ENCODE data around the gene CCDC182. TPM values are rescaled to one million over a fixed set of nuclear protein-coding genes. Genes with fewer than 3 reads are reported as not detected.

The CCDC182 gene
- total and polyA plus RNA-seq, 12 donors, result not detected

DNA sequence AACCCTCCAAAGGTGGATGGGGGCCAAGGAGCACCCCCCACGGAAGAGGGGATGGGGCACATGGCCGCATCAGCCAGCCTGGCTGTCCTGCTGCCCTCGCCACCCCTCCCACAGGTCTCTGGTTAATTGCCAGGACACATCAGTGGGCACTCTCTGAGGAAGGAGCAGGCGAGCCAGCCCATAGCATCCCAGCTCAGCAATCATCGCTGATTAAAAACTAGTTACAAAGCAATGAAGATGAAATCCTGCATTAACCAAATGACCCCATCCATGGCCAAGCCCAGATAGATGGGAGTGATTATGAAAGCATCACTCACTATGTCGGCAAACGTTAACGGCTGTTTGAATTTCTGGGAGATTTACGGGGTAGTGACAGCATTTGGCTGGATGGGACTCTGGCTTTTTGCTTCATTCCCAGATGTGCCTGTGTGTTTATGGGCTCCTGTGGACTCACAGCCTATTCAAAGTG is 45.3 kb downstream of the CCDC182 start:
- TF ChIP-seq, protein P1, sequence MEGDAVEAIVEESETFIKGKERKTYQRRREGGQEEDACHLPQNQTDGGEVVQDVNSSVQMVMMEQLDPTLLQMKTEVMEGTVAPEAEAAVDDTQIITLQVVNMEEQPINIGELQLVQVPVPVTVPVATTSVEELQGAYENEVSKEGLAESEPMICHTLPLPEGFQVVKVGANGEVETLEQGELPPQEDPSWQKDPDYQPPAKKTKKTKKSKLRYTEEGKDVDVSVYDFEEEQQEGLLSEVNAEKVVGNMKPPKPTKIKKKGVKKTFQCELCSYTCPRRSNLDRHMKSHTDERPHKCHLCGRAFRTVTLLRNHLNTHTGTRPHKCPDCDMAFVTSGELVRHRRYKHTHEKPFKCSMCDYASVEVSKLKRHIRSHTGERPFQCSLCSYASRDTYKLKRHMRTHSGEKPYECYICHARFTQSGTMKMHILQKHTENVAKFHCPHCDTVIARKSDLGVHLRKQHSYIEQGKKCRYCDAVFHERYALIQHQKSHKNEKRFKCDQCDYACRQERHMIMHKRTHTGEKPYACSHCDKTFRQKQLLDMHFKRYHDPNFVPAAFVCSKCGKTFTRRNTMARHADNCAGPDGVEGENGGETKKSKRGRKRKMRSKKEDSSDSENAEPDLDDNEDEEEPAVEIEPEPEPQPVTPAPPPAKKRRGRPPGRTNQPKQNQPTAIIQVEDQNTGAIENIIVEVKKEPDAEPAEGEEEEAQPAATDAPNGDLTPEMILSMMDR (IDR thresholded peaks at IDR 0.05), result no peak
- TF ChIP-seq POLR2A (IDR thresholded peaks at IDR 0.05), result no peak
- Histone ChIP-seq H3K27me3 (no peaks in the 10 kb centered on the region), H3K36me3 (replicated peaks in 1 of 2) (no peaks in the 10 kb centered on the region), H3K9me3 (replicated peaks in 1 of 3) (no peaks in the 10 kb centered on the region), H3K4me1 (replicated peaks in 1 of 2) (peaks cover 0 to 3% of the 10 kb centered on the region in 2 donors), H3K27ac (no peak overlapping the region), H3K4me3 (no peak overlapping the region)
- WGBS, 4 donors, result 61 to 77% (median 70%) methylated on average over 6 to 9 of the region's 9 CpGs
- no peak for DNase-seq
- intact Hi-C loops (cut with DNase I), result loop anchor here in 1 of 2 donors (10.0 kb wide), 1 partner anchor 105 kb away; no protein-coding TSS in a partner anchor

DNA sequence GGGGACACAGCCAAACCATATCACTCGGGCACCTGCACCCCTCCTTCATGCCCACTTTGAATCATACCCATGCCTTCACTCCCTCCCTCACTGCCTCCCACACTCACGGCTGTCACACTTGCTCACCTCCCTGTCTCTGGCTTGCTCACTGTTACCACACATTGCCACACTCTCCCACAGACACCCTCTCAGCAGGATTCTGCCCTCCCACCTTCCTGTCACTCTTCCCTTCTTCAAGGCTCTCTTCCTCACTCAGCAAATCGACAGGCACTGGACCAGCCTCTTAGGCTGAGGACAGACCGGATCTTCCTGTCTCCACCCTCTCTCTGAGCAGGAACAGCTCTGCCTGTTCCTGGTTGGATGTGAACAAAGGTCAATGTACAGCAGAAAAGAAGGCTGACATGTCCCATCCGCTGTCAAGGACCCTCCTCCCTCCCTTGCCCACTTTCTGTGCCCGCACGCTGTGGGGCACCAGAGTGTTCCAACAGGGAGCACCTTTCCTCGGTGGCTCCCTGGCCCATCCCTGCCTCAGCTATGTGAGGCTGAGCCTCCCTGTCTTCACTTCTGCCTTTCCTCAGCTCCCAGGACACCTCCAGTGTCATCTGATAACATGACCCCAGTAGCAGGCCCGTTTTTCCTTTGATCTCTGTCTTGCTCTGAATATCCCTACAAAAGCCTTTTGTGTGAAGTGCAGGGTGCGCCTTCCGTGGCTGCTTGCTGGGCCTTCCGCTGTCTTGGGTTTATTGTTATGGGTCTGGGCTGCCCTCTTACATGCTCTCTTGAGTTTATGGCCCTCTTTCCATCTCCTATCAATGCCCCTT is 47.0 kb downstream of the CCDC182 start:
- H3K4me1 ChIP-seq (replicated peaks in 1 of 2), result peaks cover 0 to 3% of the 10 kb centered on the region in 2 donors
- TF ChIP-seq, protein P1 (IDR thresholded peaks at IDR 0.05), result no peak
- no peak for TF ChIP-seq POLR2A (IDR thresholded peaks at IDR 0.05)
- H3K36me3 ChIP-seq (replicated peaks in 1 of 2), result no peaks in the 10 kb centered on the region
- no peaks in the 10 kb centered on the region for H3K9me3 ChIP-seq (replicated peaks in 1 of 3)
- WGBS, 4 donors, result 82 to 89% (median 84%) methylated on average over 12 of the region's 12 CpGs
- H3K27me3 ChIP-seq, result no peaks in the 10 kb centered on the region
- no peak overlapping the region for H3K27ac ChIP-seq
- intact Hi-C loops (cut with DNase I), result loop anchor here in 1 of 2 donors (10.0 kb wide), 1 partner anchor 107 kb away; no protein-coding TSS in a partner anchor
- no peak overlapping the region for H3K4me3 ChIP-seq
- no peak for DNase-seq

DNA sequence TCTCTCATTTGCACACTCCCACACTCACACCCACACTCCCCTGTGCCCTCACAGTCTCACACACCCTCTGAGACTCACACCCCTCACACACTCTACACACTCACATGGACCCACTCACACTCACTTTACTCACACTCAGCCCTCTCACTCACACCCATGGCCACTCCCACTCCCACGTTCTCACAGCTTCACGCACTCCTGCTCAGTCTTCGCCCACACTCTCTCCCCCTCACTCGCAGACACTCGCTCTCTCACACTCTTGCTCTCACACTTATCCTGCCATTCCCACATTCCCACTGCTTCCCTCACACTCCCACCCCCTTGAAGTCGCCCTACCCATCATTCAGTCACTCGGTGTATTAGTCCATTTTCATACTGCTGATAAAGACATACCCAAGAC is 47.9 kb downstream of the CCDC182 start:
- Histone ChIP-seq H3K27ac (no peak overlapping the region), H3K36me3 (replicated peaks in 1 of 2) (no peaks in the 10 kb centered on the region), H3K9me3 (replicated peaks in 1 of 3) (no peaks in the 10 kb centered on the region), H3K4me1 (replicated peaks in 1 of 2) (peaks cover 0 to 3% of the 10 kb centered on the region in 2 donors), H3K27me3 (no peaks in the 10 kb centered on the region), H3K4me3 (no peak overlapping the region)
- intact Hi-C loops (cut with DNase I), result loop anchor here in 1 of 2 donors (10.0 kb wide), 1 partner anchor 108 kb away; no protein-coding TSS in a partner anchor
- 93 to 96% (median 95%) methylated on average over 7 of the region's 7 CpGs for WGBS, 4 donors
- no peak for DNase-seq
- TF ChIP-seq, protein P1 (IDR thresholded peaks at IDR 0.05), result no peak
- no peak for TF ChIP-seq POLR2A (IDR thresholded peaks at IDR 0.05)

DNA sequence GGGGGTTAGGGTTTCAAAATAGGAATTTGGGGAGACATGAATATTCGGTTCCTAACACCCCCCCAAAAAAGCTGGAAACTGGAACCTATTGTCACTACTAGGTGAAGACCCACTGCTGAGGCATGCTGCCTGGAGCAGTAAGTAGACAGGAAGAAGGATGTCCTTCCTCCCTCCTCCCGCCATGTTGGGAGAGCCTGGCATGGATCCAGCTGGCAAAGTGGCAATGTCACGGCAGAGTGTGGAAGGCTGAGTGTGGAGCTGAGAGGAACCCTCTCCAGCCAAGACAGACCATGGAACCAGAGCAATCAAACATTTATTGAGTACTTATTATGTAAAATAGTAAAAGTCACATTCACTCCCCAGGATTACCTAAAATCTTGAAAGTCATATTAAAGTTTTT is 49.0 kb downstream of the CCDC182 start:
- DNase-seq, result peak; percentile 29 to 67 (median 62)
- Histone ChIP-seq H3K27ac (no peak overlapping the region), H3K36me3 (replicated peaks in 1 of 2) (no peaks in the 10 kb centered on the region), H3K9me3 (replicated peaks in 1 of 3) (no peaks in the 10 kb centered on the region), H3K27me3 (no peaks in the 10 kb centered on the region), H3K4me1 (replicated peaks in 1 of 2) (peaks cover 0 to 3% of the 10 kb centered on the region in 2 donors), H3K4me3 (no peak overlapping the region)
- 36 to 47% (median 39%) methylated on average over 3 of the region's 3 CpGs for WGBS, 4 donors
- intact Hi-C loops (cut with DNase I), result loop anchor here in 1 of 2 donors (10.0 kb wide), 1 partner anchor 109 kb away; no protein-coding TSS in a partner anchor
- TF ChIP-seq POLR2A (IDR thresholded peaks at IDR 0.05), result no peak
- TF ChIP-seq, protein P1 (IDR thresholded peaks at IDR 0.05), result no peak

Small RNA genes lying within 50 kb of the gene (small RNA-seq; reads per million reads assigned to genes)
- gene RN7SKP94, result 0 reads per million in 2 donors

Other genes with a start within 250 kb of the CCDC182 start
- 10 to 100 TPM in 8 of 9 donors, 1 to 10 TPM in 1; 8.5 to 90.6 (median 42.0) TPM for gene MRPS23, start 104.7 kb upstream of the CCDC182 start, total RNA-seq
- gene MRPS23, start 104.7 kb upstream of the CCDC182 start, polyA plus RNA-seq, result 10 to 100 TPM; 10.3 to 70.4 (median 10.8) TPM
- 10 to 100 TPM in 8 of 9 donors, 1 to 10 TPM in 1; 9.4 to 47.3 (median 38.0) TPM for gene CUEDC1, start 210.1 kb upstream of the CCDC182 start, total RNA-seq
- 10 to 100 TPM; 19.9 to 45.1 (median 40.1) TPM for gene CUEDC1, start 210.1 kb upstream of the CCDC182 start, polyA plus RNA-seq
- 100 to 1,000 TPM in 1 of 9 donors, 10 to 100 TPM in 8; 40.8 to 105 (median 72.0) TPM for gene VEZF1, start 243.0 kb upstream of the CCDC182 start, total RNA-seq
- gene VEZF1, start 243.0 kb upstream of the CCDC182 start, polyA plus RNA-seq, result 10 to 100 TPM; 14.1 to 58.5 (median 23.1) TPM